Thyroid gland (tissue), 4 donors: ENCODE data around the gene UNG. TPM values are rescaled to one million over a fixed set of nuclear protein-coding genes. Genes with fewer than 3 reads are reported as not detected.

Experiments used
- DNase-seq, 2 donors: peaks; one replicate each; pipeline ENCODE4 v3.0.0-alpha.2; 2019
- H3K27ac ChIP-seq, 3 donors: fragments of 200-600 bp; sonication (generic); 1 replicate in 2 of 3; 2 replicates in 1 of 3; pipeline ENCODE4 v1.5.1; 2016 to 2019; ENCODE audit warnings: mild to moderate bottlenecking in 1 of 3, moderate library complexity in 1 of 3
- H3K27me3 ChIP-seq: fragments of 200-600 bp; sonication (generic); one replicate; pipeline ENCODE4 v1.5.1; 2019
- H3K36me3 ChIP-seq, 2 donors: fragments of 200-600 bp; sonication (generic); one replicate each; pipeline ENCODE4 v1.5.1; 2016 to 2019
- H3K4me1 ChIP-seq, 2 donors: fragments of 200-600 bp; sonication (generic); one replicate each; pipeline ENCODE4 v1.5.1; 2017 to 2019
- H3K4me3 ChIP-seq, 3 donors: fragments of 200-600 bp; sonication (generic); replicated peaks in 1 of 3; 1 replicate in 2 of 3; 2 replicates in 1 of 3; pipeline ENCODE4 v1.5.1; 2016; ENCODE audit warnings: mild to moderate bottlenecking in 1 of 3
- H3K9me3 ChIP-seq: fragments of 200-600 bp; sonication (generic); one replicate; pipeline ENCODE4 v1.5.1; 2017
- CTCF ChIP-seq, 6 experiments: fragments of 200-600 bp in 3 of 6; fragments of 450-650 bp in 3 of 6; sonication (generic) in 3 of 6; IDR thresholded peaks; one replicate each; pipeline ENCODE4 v1.5.1; 2016 to 2019; ENCODE audit warnings: antibody characterized with exemption in 6 of 6, mild to moderate bottlenecking in 2 of 6, inconsistent platforms in 1 of 6, moderate library complexity in 1 of 6
- POLR2A ChIP-seq, 2 donors: fragments of 450-650 bp; IDR thresholded peaks; one replicate each; pipeline ENCODE4 v1.6.1; 2017; ENCODE audit warnings: antibody characterized with exemption in 2 of 2, mild to moderate bottlenecking in 2 of 2, moderate library complexity in 1 of 2
- WGBS, 2 donors: methylation state at CpG; one replicate each; pipeline ENCODE4 v1.1.5; 2017; 5-methylcytosine and 5-hydroxymethylcytosine counted together
- intact Hi-C: fragments of 100-400 bp; cut with DNase I; formaldehyde crosslinking; loops from one replicate; pipeline ENCODE4 v1.15.1; 2023
- total RNA-seq, 4 donors: library from RNA; depleted of rRNA; stranded (reverse); fragments of >200 nt; gene quantifications; one replicate each; pipeline ENCODE4 v1.2.3, GENCODE V29; 2016

UNG gene
- total RNA-seq, 4 donors from 2014 or later, result 33.1 to 45.5 (median 37.5) TPM

GRCh38 chr12:109113661-109114321 is 16.4 kb downstream of the UNG start:
- Histone ChIP-seq H3K36me3 (no peaks in the 10 kb centered on the region), H3K27me3 (no peaks in the 10 kb centered on the region), H3K9me3 (no peaks in the 10 kb centered on the region), H3K4me3 (peak overlapping the region in 1 of 3 donors; percentile 2), H3K4me1 (peaks cover 66 to 81% of the 10 kb centered on the region in 2 donors), H3K27ac (peak overlapping the region; percentile 88 to 98 (median 97))
- DNase-seq, result peak in 1 of 2 donors; percentile 24
- WGBS, 2 donors, result 85 to 87% methylated on average over 5 of the region's 5 CpGs
- no peak for TF ChIP-seq POLR2A (IDR thresholded peaks at IDR 0.05)
- TF ChIP-seq CTCF (IDR thresholded peaks at IDR 0.05), result no peak
- intact Hi-C loops, result no loop called here

- intact Hi-C loops, result no loop called here
- 57 to 62% methylated on average over 2 of the region's 2 CpGs for WGBS, 2 donors
- no peaks in the 10 kb centered on the region for H3K9me3 ChIP-seq
- H3K36me3 ChIP-seq, result no peaks in the 10 kb centered on the region
- H3K4me3 ChIP-seq, result no peak overlapping the region
- H3K27me3 ChIP-seq, result no peaks in the 10 kb centered on the region
- H3K27ac ChIP-seq, result peak overlapping the region; percentile 88 to 98 (median 97)
- TF ChIP-seq POLR2A (IDR thresholded peaks at IDR 0.05) (no peak), CTCF (IDR thresholded peaks at IDR 0.05) (no peak)
- H3K4me1 ChIP-seq, result peaks cover 66 to 87% of the 10 kb centered on the region in 2 donors
- DNase-seq, result no peak
Measured at GRCh38 chr12:109114644-109115043, 17.2 kb downstream of the UNG start.

GRCh38 chr12:109115404-109115757 is 18.0 kb downstream of the UNG start:
- H3K4me1 ChIP-seq, result peaks cover 60 to 87% of the 10 kb centered on the region in 2 donors
- no peak for DNase-seq
- no peak overlapping the region for H3K4me3 ChIP-seq
- no peaks in the 10 kb centered on the region for H3K9me3 ChIP-seq
- TF ChIP-seq CTCF (IDR thresholded peaks at IDR 0.05), result no peak
- no peak for TF ChIP-seq POLR2A (IDR thresholded peaks at IDR 0.05)
- WGBS, 2 donors, result 48 to 58% methylated on average over 3 of the region's 3 CpGs
- intact Hi-C loops, result no loop called here
- H3K27me3 ChIP-seq, result no peaks in the 10 kb centered on the region
- no peaks in the 10 kb centered on the region for H3K36me3 ChIP-seq
- peak overlapping the region; percentile 88 to 98 (median 97) for H3K27ac ChIP-seq

- Histone ChIP-seq H3K36me3 (no peaks in the 10 kb centered on the region), H3K27me3 (no peaks in the 10 kb centered on the region), H3K4me3 (no peak within 1 kb of the TSS), H3K4me1 (peaks cover 57 to 85% of the 10 kb centered on the region in 2 donors), H3K9me3 (no peaks in the 10 kb centered on the region), H3K27ac (peak within 1 kb of the TSS; percentile 88 to 98 (median 97))
- peak; percentile 95 to 96 for DNase-seq
- 22 to 37% methylated on average over 14 of the region's 14 CpGs for WGBS, 2 donors
- intact Hi-C loops, result no loop called here
- TF ChIP-seq CTCF (IDR thresholded peaks at IDR 0.05) (peak in 1 of 6 experiments; percentile 14), POLR2A (IDR thresholded peaks at IDR 0.05) (peak in 1 of 2 donors; percentile 67)
Measured at GRCh38 chr12:109115758-109116610, 18.6 kb downstream of the UNG start, which contains the start of gene ACACB. Gene ACACB (plus strand): TSS chr12:109116587. CDS start chr12:109139406, 22,819 bp downstream.

- Histone ChIP-seq H3K9me3 (no peaks in the 10 kb centered on the region), H3K36me3 (no peaks in the 10 kb centered on the region), H3K4me1 (peaks cover 57 to 85% of the 10 kb centered on the region in 2 donors), H3K4me3 (no peak overlapping the region), H3K27ac (peak overlapping the region; percentile 88 to 98 (median 97)), H3K27me3 (no peaks in the 10 kb centered on the region)
- 59 to 62% methylated on average over 12 of the region's 12 CpGs for WGBS, 2 donors
- intact Hi-C loops, result no loop called here
- no peak for TF ChIP-seq POLR2A (IDR thresholded peaks at IDR 0.05)
- TF ChIP-seq CTCF (IDR thresholded peaks at IDR 0.05), result no peak
- DNase-seq, result no peak
Measured at GRCh38 chr12:109116611-109116949, 19.2 kb downstream of the UNG start.
